ENCODE data around the gene ZNF618. TPM values are rescaled to one million over a fixed set of nuclear protein-coding genes. Genes with fewer than 3 reads are reported as not detected.

Gene ZNF618
- total and polyA plus RNA-seq, 2 experiments from 2014 or later = 20.0 to 26.0 TPM

DNA sequence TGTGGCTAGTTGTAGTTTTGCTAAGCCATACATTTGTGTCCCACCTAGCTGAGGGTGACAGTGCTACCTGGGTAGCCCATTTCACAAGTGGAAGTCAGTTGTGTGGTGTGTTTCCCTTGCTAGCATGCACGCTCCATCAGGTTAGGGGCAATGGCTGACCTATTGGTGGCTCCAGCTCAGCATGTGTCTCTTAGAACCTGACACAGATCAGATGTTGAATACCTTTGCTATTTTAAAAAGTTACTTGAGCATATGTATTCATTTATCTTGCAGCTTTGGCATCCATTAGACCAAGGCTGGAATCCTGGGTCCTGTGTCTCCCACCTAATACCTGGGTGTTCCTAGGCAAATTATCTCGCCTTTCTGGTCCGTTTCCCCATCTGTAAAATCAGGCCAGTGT, 44.8 kb downstream of the ZNF618 start:
- Histone ChIP-seq H3K4me3 (no peak overlapping the region), H3K27me3 (no peaks in the 10 kb centered on the region), H3K9me3 (ENCODE audit: low read depth) (no peaks in the 10 kb centered on the region), H3K36me3 (no peaks in the 10 kb centered on the region), H3K27ac (no peak overlapping the region), H3K4me1 (ENCODE audit: low read depth) (no peaks in the 10 kb centered on the region)
- TF ChIP-seq, protein P1, sequence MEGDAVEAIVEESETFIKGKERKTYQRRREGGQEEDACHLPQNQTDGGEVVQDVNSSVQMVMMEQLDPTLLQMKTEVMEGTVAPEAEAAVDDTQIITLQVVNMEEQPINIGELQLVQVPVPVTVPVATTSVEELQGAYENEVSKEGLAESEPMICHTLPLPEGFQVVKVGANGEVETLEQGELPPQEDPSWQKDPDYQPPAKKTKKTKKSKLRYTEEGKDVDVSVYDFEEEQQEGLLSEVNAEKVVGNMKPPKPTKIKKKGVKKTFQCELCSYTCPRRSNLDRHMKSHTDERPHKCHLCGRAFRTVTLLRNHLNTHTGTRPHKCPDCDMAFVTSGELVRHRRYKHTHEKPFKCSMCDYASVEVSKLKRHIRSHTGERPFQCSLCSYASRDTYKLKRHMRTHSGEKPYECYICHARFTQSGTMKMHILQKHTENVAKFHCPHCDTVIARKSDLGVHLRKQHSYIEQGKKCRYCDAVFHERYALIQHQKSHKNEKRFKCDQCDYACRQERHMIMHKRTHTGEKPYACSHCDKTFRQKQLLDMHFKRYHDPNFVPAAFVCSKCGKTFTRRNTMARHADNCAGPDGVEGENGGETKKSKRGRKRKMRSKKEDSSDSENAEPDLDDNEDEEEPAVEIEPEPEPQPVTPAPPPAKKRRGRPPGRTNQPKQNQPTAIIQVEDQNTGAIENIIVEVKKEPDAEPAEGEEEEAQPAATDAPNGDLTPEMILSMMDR (IDR thresholded peaks at IDR 0.05; ENCODE audit: low read depth, low read length) = no peak
- DNase-seq (ENCODE audit: low read depth in 1 of 2, low spot score in 1 of 2) = no peak

DNA sequence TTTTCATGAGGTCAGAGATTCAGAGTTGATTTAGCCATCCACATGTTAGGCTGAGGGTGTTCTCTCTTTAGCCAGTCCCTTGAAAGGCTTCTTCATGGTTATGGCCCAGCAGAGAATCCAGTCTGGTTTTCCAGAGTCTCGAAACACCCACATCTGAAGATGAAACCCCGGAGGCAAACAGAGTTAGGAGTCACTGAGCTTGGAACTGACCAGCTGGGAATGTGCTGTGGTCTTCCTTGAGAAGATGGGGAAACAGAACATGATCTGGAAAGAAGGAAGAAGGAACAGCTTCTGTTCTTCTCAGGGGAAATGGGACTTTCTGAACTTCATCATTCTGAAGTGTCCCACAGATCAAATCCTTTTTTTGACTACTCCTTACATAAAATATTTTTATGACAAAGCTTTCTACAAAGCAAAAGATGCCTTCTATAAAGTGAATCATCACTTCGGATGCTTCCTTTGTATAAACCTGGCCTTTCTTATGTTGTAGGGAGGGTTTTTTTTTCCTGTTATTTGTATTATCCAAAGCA, 45.4 kb downstream of the ZNF618 start:
- H3K4me3 ChIP-seq = no peak overlapping the region
- H3K4me1 ChIP-seq (ENCODE audit: low read depth) = no peaks in the 10 kb centered on the region
- no peaks in the 10 kb centered on the region for H3K9me3 ChIP-seq (ENCODE audit: low read depth)
- no peak overlapping the region for H3K27ac ChIP-seq
- no peak for DNase-seq (ENCODE audit: low read depth in 1 of 2, low spot score in 1 of 2)
- TF ChIP-seq, protein P1 (IDR thresholded peaks at IDR 0.05; ENCODE audit: low read depth, low read length) = no peak
- H3K36me3 ChIP-seq = no peaks in the 10 kb centered on the region
- no peaks in the 10 kb centered on the region for H3K27me3 ChIP-seq

DNA sequence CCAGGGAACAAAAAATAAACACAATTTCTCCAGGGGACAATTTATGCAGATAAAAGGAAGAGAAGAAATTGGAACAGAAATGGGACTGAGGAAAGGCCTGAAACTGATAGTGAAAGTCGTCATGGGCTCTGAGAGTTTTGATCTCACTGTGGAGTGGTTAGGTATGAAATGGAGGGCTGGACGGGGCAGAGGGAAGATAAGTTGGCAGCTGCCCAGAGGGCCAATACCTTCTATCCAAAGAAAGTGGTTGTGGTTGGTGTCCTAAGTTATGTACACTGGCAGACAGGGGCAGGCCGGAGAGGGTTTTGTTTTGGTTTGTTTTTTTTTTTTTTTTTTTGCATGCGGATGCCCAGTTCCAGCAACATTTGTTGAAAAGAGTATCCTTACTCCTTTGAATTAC, 46.1 kb downstream of the ZNF618 start:
- no peak overlapping the region for H3K27ac ChIP-seq
- H3K9me3 ChIP-seq (ENCODE audit: low read depth) = no peaks in the 10 kb centered on the region
- H3K36me3 ChIP-seq = no peaks in the 10 kb centered on the region
- no peaks in the 10 kb centered on the region for H3K4me1 ChIP-seq (ENCODE audit: low read depth)
- no peak for DNase-seq (ENCODE audit: low read depth in 1 of 2, low spot score in 1 of 2)
- TF ChIP-seq, protein P1 (IDR thresholded peaks at IDR 0.05; ENCODE audit: low read depth, low read length) = no peak
- H3K4me3 ChIP-seq = no peak overlapping the region
- H3K27me3 ChIP-seq = no peaks in the 10 kb centered on the region

DNA sequence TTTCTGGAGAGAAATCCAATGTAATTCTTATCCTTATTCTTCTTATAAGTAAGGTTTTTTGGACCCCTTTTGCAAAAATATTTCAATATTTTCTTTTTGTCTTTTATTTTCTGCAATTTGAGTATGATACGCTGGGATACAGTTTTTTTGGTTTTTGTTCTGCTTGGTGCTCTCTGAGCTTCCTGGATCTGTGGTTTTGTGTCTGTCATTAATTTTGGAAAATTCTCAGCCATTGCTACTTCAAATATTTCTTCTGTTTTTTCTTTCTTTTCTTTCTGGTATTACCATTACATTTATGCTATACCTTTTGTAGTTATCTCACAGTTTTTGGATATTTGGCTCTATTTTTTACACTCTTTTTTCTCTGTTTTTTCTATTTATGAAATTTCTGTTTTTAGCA, 50.1 kb downstream of the ZNF618 start:
- Histone ChIP-seq H3K4me3 (no peak overlapping the region), H3K4me1 (ENCODE audit: low read depth) (peaks cover 16% of the 10 kb centered on the region), H3K27me3 (no peaks in the 10 kb centered on the region), H3K27ac (no peak overlapping the region), H3K36me3 (no peaks in the 10 kb centered on the region), H3K9me3 (ENCODE audit: low read depth) (no peaks in the 10 kb centered on the region)
- no peak for DNase-seq (ENCODE audit: low read depth in 1 of 2, low spot score in 1 of 2)
- TF ChIP-seq, protein P1 (IDR thresholded peaks at IDR 0.05; ENCODE audit: low read depth, low read length) = no peak

DNA sequence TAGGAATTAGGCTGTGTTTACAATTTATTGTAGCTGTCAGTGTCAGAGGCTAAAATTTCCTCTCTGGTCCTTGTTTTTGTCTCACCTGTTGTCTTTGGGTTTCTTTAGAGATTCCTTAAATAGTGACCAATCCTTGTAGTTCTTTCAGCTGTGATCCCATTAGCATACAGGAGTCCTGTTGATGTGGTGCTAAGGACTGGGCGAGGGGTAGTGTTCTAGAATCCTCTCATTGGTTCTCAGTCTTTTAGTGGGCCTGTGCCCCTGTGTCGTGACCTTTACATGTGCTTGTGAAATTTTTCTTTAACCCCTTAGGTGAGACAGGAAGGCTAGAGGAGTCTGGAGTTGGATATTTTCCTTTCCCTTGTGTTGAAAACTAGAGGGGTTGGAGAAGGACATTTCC, 51.2 kb downstream of the ZNF618 start:
- Histone ChIP-seq H3K27ac (no peak overlapping the region), H3K36me3 (no peaks in the 10 kb centered on the region), H3K4me1 (ENCODE audit: low read depth) (peaks cover 25% of the 10 kb centered on the region), H3K27me3 (no peaks in the 10 kb centered on the region), H3K9me3 (ENCODE audit: low read depth) (no peaks in the 10 kb centered on the region), H3K4me3 (no peak overlapping the region)
- TF ChIP-seq, protein P1 (IDR thresholded peaks at IDR 0.05; ENCODE audit: low read depth, low read length) = no peak
- no peak for DNase-seq (ENCODE audit: low read depth in 1 of 2, low spot score in 1 of 2)

DNA sequence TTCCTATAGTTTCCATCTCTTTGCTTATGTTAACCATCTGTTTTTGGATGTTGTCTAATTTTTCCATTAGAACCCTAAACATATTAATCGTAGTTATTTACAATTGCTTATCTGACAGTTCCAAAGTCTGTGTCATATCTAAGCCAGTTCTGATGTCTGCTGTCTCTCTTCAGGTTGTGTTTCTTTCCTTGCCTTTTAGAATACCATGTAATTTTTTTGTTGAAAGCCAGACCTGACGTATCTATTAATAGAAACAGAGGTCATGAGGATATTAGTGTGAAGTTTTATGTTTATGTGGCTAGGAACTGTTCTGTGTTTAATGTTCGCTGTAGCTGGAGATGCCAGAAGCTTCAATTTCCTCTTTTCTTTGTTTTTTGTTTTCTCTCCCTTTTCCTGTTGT, 52.2 kb downstream of the ZNF618 start:
- no peaks in the 10 kb centered on the region for H3K36me3 ChIP-seq
- no peaks in the 10 kb centered on the region for H3K9me3 ChIP-seq (ENCODE audit: low read depth)
- H3K27me3 ChIP-seq = no peaks in the 10 kb centered on the region
- H3K4me3 ChIP-seq = no peak overlapping the region
- H3K27ac ChIP-seq = no peak overlapping the region
- H3K4me1 ChIP-seq (ENCODE audit: low read depth) = peaks cover 25% of the 10 kb centered on the region
- TF ChIP-seq, protein P1 (IDR thresholded peaks at IDR 0.05; ENCODE audit: low read depth, low read length) = no peak
- no peak for DNase-seq (ENCODE audit: low read depth in 1 of 2, low spot score in 1 of 2)

Data from cardiac muscle cell (in vitro differentiated cells and primary cell).